Progenitor cell of endocrine pancreas (in vitro differentiated cells): Measurements from ENCODE around the gene CFP. TPM values are rescaled to one million over a fixed set of nuclear protein-coding genes. Genes with fewer than 3 reads are reported as not detected.

Source experiments
- DNase-seq: peaks from one replicate; pipeline ENCODE4 v3.0.0; 2021; ENCODE audit warnings: low spot score; ENCODE audit not compliant: unreplicated experiment
- H3K27ac Mint-ChIP-seq: 2 replicates; pipeline ENCODE4 v1.8.0; 2021; ENCODE audit warnings: mild to moderate bottlenecking, moderate library complexity, mixed read lengths
- H3K27me3 Mint-ChIP-seq: 2 replicates; pipeline ENCODE4 v1.8.0; 2021; ENCODE audit warnings: mixed read lengths
- H3K36me3 Mint-ChIP-seq: 2 replicates; pipeline ENCODE4 v1.8.0; 2022; ENCODE audit warnings: mixed read lengths; ENCODE audit not compliant: insufficient read depth
- H3K4me1 Mint-ChIP-seq: 2 replicates; pipeline ENCODE4 v1.8.0; 2021; ENCODE audit warnings: low read depth, mixed read lengths
- H3K4me3 Mint-ChIP-seq: 2 replicates; pipeline ENCODE4 v1.8.0; 2021; ENCODE audit warnings: low read depth, mild to moderate bottlenecking, moderate library complexity, mixed read lengths
- H3K9me3 Mint-ChIP-seq: 2 replicates; pipeline ENCODE4 v1.8.0; 2021; ENCODE audit warnings: low read depth, mixed read lengths
- CTCF ChIP-seq: fragments of 200-600 bp; sonication (generic); IDR thresholded peaks from one replicate; pipeline ENCODE4 v1.5.0; 2021; ENCODE audit warnings: antibody characterized with exemption, mild to moderate bottlenecking; ENCODE audit not compliant: unreplicated experiment
- microRNA-seq: library from miRNA; unstranded; fragments of <30 nt; microRNA quantifications from one replicate; pipeline ENCODE4 v1.1.0, GENCODE V29; 2020; ENCODE audit warnings: borderline number of aligned reads; ENCODE audit not compliant: unreplicated experiment
- total RNA-seq: library from RNA; stranded (reverse); gene quantifications from 2 replicates; pipeline ENCODE4 v1.2.1, GENCODE V29; 2021

CFP gene
- total RNA-seq, 1 donor from 2014 or later: 0.93 TPM

DNA sequence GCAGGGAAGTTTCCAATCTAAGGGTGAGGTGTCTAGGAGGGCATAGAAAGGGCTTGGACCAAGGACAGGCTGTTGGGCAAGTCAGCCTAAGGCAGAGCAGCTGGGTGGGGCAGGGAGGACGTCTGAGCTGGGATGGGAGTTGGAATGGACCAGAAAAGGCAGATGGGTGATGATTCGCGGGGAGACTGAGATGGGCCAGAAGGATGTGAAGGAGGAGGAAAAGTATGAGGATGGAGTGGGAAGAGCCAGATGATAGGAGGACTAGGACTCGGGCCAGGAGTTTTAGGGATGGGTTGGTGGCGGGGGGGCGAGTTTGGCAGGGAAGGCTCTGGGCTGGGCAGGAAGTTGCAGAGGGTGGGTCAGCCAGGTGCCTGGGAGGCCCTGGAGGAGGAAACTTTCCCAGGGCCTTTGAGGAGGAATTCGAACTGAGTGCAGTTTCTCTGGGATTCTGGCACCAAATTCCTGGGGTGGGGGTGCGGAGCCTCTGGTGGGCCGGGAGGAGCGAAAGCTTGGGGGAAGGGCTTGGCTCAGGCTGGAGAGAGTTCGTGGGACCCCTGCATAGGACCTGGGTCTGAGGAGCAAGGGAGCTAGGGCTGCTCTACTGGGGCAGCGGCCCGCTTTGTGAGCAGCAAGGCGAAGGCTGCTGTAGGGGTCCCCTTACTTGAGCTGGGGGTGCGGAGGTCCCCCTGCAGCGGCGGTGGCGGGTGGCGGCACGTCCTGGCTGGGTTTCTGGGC is 56.2 kb downstream of the CFP start:
- H3K9me3 Mint-ChIP-seq: peaks cover 15% of the 10 kb centered on the region
- peaks cover 21% of the 10 kb centered on the region for H3K36me3 Mint-ChIP-seq
- H3K4me1 Mint-ChIP-seq: peaks cover 9% of the 10 kb centered on the region
- H3K4me3 Mint-ChIP-seq: peak overlapping the region; percentile 71
- no peak for TF ChIP-seq CTCF
- peak overlapping the region; percentile 95 for H3K27ac Mint-ChIP-seq
- no peak for DNase-seq
- H3K27me3 Mint-ChIP-seq: no peaks in the 10 kb centered on the region

Small RNAs within 50 kb of the gene (microRNA-seq; reads per million reads assigned to microRNA genes)
- not detected for gene MIR4769

Other genes with a start within 250 kb of the CFP start
- gene ZNF41, start 146.7 kb downstream of the CFP start, total RNA-seq: 6.0 and 6.1 TPM in 2 replicates
- 76.8 and 77.7 TPM in 2 replicates for gene ARAF, start 68.7 kb downstream of the CFP start, total RNA-seq
- 29.1 and 33.0 TPM in 2 replicates for gene TIMP1, start 47.5 kb downstream of the CFP start, total RNA-seq
- gene SYN1, start 10.1 kb downstream of the CFP start, total RNA-seq: 5.3 and 6.7 TPM in 2 replicates
- 24.7 and 25.5 TPM in 2 replicates for gene ELK1, start 20.6 kb upstream of the CFP start, total RNA-seq
- 92.0 and 98.5 TPM in 2 replicates for gene UXT, start 29.2 kb upstream of the CFP start, total RNA-seq
- 10.9 and 12.2 TPM in 2 replicates for gene ZNF81, start 207.0 kb upstream of the CFP start, total RNA-seq